Upper lobe of left lung (tissue), 6 donors: Measurements from ENCODE around the gene ADCY5. TPM values are rescaled to one million over a fixed set of nuclear protein-coding genes. Genes with fewer than 3 reads are reported as not detected.

Experiments used
- ATAC-seq, 2 donors: fragments of 200-7000 bp; cut with Tn5 transposase; one replicate each; pipeline ENCODE4 v1.9.1; 2022; ENCODE audit warnings: mild to moderate bottlenecking in 2 of 2, moderate library complexity in 2 of 2; ENCODE audit not compliant: low FRiP score in 2 of 2
- DNase-seq, 2 donors: peaks; one replicate each; pipeline ENCODE4 v3.0.0-alpha.2; 2019 to 2020
- H3K27ac ChIP-seq, 4 donors: fragments of 200-600 bp; sonication (generic); one replicate each; pipeline ENCODE4 v1.5.1; 2016 to 2019
- H3K27me3 ChIP-seq, 4 donors: fragments of 200-600 bp; sonication (generic); one replicate each; pipeline ENCODE4 v1.5.1; 2017 to 2019
- H3K36me3 ChIP-seq, 4 donors: fragments of 200-600 bp; sonication (generic); one replicate each; pipeline ENCODE4 v1.5.1; 2016 to 2019
- H3K4me1 ChIP-seq, 4 donors: fragments of 200-600 bp; sonication (generic); one replicate each; pipeline ENCODE4 v1.5.1; 2018 to 2019
- H3K4me3 ChIP-seq, 4 donors: fragments of 200-600 bp; sonication (generic); one replicate each; pipeline ENCODE4 v1.5.1; 2017 to 2019; ENCODE audit warnings: mild to moderate bottlenecking in 2 of 4, moderate library complexity in 1 of 4
- H3K9me3 ChIP-seq, 4 donors: fragments of 200-600 bp; sonication (generic); one replicate each; pipeline ENCODE4 v1.5.1; 2018 to 2019
- EP300 ChIP-seq, 4 donors: sonication (generic); formaldehyde crosslinking; IDR thresholded peaks; one replicate each; pipeline ENCODE4 v1.5.1; 2017; ENCODE audit warnings: antibody characterized with exemption in 4 of 4, control low read depth in 2 of 4
- POLR2A ChIP-seq, 4 donors: fragments of 450-650 bp; IDR thresholded peaks; one replicate each; pipeline ENCODE4 v1.5.1; 2016 to 2017; ENCODE audit warnings: antibody characterized with exemption in 4 of 4, mild to moderate bottlenecking in 2 of 4
- POLR2AphosphoS5 ChIP-seq, 2 donors: sonication (generic); formaldehyde crosslinking; IDR thresholded peaks; one replicate each; pipeline ENCODE4 v1.5.1; 2017; ENCODE audit warnings: antibody characterized with exemption in 2 of 2
- WGBS, 2 donors: methylation state at CpG; one replicate each; pipeline ENCODE4 v1.1.5; 2017 to 2018; 5-methylcytosine and 5-hydroxymethylcytosine counted together
- total RNA-seq, 6 donors: library from RNA; depleted of rRNA in 4 of 6; stranded (reverse); fragments of >200 nt in 4 of 6; gene quantifications; one replicate each; pipeline versions ENCODE4 v1.1.0 to v1.2.1, GENCODE V29; 2016 to 2021
- TF ChIP-seq, protein P1 (sequence below), 6 experiments: fragments of 450-650 bp in 4 of 6; fragments of 200-600 bp in 2 of 6; sonication (generic) in 2 of 6; IDR thresholded peaks; one replicate each; pipeline ENCODE4 v1.5.1; 2016 to 2019; ENCODE audit warnings: antibody characterized with exemption in 6 of 6
- donor health status: DM: no; HTN: no; CAD: no; lungs with moderate emphysema.
- donor health status: DM: no; HTN: yes; CAD: no; lungs with severe emphysema.

The ADCY5 gene
- total RNA-seq, 6 donors from 2014 or later = 2.1 to 23.0 (median 3.2) TPM

DNA sequence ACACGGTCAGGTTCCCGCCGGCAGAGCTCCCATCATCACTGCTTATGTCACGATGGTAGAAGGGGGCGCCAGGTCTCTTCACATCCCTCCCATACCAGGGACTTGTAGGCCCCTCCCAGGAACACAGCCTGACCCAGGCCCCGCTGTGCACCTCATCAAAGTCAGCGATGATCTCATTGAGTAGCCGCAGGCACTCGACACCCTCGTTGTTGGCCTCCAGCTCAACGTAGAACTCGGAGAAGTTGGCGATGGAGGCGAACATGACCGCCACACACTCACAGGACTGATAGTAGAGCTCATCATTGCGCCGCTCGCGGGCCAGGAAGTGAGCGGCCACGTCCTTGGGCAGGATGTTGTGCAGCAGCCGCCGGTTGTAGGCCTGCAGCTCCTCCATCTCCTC lies 157.9 kb downstream of the ADCY5 start:
- Histone ChIP-seq H3K9me3 (no peaks in the 10 kb centered on the region), H3K27ac (no peak overlapping the region), H3K4me3 (no peak overlapping the region), H3K36me3 (no peaks in the 10 kb centered on the region), H3K4me1 (no peaks in the 10 kb centered on the region), H3K27me3 (no peaks in the 10 kb centered on the region)
- ATAC-seq = no peak
- DNase-seq = peak; percentile 15 to 59
- TF ChIP-seq EP300 (IDR thresholded peaks at IDR 0.05) (no peak), POLR2A (IDR thresholded peaks at IDR 0.05) (no peak), POLR2AphosphoS5 (IDR thresholded peaks at IDR 0.05) (no peak)
- TF ChIP-seq, protein P1, sequence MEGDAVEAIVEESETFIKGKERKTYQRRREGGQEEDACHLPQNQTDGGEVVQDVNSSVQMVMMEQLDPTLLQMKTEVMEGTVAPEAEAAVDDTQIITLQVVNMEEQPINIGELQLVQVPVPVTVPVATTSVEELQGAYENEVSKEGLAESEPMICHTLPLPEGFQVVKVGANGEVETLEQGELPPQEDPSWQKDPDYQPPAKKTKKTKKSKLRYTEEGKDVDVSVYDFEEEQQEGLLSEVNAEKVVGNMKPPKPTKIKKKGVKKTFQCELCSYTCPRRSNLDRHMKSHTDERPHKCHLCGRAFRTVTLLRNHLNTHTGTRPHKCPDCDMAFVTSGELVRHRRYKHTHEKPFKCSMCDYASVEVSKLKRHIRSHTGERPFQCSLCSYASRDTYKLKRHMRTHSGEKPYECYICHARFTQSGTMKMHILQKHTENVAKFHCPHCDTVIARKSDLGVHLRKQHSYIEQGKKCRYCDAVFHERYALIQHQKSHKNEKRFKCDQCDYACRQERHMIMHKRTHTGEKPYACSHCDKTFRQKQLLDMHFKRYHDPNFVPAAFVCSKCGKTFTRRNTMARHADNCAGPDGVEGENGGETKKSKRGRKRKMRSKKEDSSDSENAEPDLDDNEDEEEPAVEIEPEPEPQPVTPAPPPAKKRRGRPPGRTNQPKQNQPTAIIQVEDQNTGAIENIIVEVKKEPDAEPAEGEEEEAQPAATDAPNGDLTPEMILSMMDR (IDR thresholded peaks at IDR 0.05) = no peak
- 89 to 90% methylated on average over 18 to 23 of the region's 23 CpGs for WGBS, 2 donors

DNA sequence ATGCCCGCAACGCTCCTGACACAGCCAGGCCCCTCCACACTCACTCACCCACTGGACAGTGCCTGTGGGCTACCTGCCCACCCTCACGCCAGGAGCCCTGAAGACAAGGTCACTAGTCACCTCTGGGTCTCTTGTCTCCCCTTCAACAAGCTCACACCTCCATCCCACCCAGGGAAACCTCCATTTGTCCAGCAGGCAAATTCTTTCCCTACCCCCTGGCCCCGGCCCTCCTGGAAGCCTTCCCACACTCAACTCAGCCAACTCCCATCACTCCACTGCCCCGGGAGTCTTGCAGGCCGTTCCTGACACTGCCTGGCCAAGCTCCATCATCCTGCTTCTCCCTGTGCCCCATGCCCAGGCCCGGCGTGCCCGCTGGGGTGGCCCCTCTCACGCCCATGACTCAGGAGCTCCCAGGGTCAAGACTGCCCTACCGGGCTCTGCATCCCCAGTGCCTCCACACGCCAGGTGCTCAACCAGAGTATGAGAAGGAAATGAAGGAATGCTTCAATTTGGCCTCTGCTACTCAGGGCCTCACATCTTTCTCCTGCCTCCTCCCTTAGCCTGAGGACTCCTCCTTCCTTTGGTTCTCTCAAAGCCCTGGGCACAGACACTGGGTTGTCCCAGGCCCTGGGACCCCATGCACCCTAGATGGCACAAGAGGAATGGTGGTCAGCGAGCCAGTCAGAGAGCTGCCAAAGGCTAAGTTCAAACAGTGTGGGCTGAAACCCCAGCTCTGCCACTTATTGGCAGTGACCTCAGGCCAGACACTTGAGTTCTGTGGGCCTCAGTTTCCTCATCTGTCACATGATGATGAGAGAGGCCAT lies 158.6 kb downstream of the ADCY5 start:
- Histone ChIP-seq H3K36me3 (no peaks in the 10 kb centered on the region), H3K4me1 (no peaks in the 10 kb centered on the region), H3K27me3 (no peaks in the 10 kb centered on the region), H3K4me3 (no peak overlapping the region), H3K9me3 (no peaks in the 10 kb centered on the region), H3K27ac (no peak overlapping the region)
- TF ChIP-seq POLR2A (IDR thresholded peaks at IDR 0.05) = no peak
- no peak for TF ChIP-seq POLR2AphosphoS5 (IDR thresholded peaks at IDR 0.05)
- no peak for TF ChIP-seq EP300 (IDR thresholded peaks at IDR 0.05)
- TF ChIP-seq, protein P1 (IDR thresholded peaks at IDR 0.05) = no peak
- no peak for ATAC-seq
- peak; percentile 12 to 73 for DNase-seq
- 79 to 84% methylated on average over 13 of the region's 13 CpGs for WGBS, 2 donors

DNA sequence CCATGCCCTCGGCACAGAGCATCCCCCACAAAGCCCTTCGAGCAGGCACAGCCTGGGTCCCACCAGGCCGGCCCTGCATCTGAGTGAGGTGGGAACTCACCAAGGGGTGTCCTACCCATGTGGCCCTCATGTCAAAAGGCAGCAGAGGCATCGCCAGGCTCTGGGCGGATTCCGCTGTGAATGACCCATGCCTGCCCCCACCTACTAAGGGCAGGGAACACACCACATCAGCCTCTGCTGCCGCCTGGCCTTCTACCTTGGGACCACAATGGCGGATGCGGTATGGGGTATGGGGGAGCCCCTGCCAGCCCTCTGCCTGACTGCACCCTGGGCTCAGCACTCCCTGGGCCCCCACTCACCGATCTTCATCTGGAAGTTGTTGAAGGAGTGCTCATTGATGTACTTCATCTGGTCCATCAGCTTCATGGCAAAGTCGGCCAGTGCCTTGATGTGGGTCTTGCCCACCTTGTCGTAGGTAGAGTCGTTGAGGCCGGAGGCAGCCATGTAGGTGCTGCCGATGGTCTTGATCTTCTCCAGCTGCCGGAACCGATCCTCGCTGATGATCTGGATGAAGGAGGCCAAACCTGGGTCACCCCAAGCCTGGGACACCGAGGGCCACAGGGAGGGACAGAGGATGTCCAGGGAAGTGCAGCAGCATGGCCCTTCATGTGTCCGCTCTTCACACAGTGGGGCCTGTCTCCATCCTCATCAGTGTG lies 159.3 kb downstream of the ADCY5 start:
- ATAC-seq (no peak), DNase-seq (peak; percentile 11 to 66)
- no peak for TF ChIP-seq POLR2AphosphoS5 (IDR thresholded peaks at IDR 0.05)
- WGBS, 2 donors = 94 to 99% methylated on average over 8 to 20 of the region's 20 CpGs
- H3K9me3 ChIP-seq = no peaks in the 10 kb centered on the region
- H3K4me1 ChIP-seq = no peaks in the 10 kb centered on the region
- no peak overlapping the region for H3K4me3 ChIP-seq
- no peaks in the 10 kb centered on the region for H3K36me3 ChIP-seq
- H3K27me3 ChIP-seq = no peaks in the 10 kb centered on the region
- H3K27ac ChIP-seq = no peak overlapping the region

DNA sequence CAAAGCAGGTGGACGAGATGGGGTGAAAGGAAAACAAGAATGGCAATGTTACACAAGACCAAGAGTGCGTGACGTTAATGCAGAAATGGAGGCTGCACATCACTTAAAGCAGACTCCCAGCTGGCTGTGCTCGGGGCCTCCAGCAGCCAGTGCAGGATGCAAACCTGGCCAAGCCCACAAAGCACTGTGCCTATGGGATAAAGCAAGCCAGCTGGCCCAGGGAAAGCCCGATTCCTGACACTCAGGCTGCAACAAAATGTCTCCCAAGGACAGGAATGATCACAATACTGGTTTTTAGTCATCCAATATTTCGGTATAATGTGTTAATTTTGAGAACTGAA lies 161.0 kb downstream of the ADCY5 start:
- 78 to 82% methylated on average over 6 of the region's 6 CpGs for WGBS, 2 donors
- TF ChIP-seq POLR2AphosphoS5 (IDR thresholded peaks at IDR 0.05) (no peak), POLR2A (IDR thresholded peaks at IDR 0.05) (no peak), EP300 (IDR thresholded peaks at IDR 0.05) (no peak)
- TF ChIP-seq, protein P1 (IDR thresholded peaks at IDR 0.05) = no peak
- H3K9me3 ChIP-seq = no peaks in the 10 kb centered on the region
- no peaks in the 10 kb centered on the region for H3K36me3 ChIP-seq
- H3K27ac ChIP-seq = no peak overlapping the region
- ATAC-seq (no peak), DNase-seq (no peak)
- no peaks in the 10 kb centered on the region for H3K4me1 ChIP-seq
- H3K27me3 ChIP-seq = no peaks in the 10 kb centered on the region
- no peak overlapping the region for H3K4me3 ChIP-seq

DNA sequence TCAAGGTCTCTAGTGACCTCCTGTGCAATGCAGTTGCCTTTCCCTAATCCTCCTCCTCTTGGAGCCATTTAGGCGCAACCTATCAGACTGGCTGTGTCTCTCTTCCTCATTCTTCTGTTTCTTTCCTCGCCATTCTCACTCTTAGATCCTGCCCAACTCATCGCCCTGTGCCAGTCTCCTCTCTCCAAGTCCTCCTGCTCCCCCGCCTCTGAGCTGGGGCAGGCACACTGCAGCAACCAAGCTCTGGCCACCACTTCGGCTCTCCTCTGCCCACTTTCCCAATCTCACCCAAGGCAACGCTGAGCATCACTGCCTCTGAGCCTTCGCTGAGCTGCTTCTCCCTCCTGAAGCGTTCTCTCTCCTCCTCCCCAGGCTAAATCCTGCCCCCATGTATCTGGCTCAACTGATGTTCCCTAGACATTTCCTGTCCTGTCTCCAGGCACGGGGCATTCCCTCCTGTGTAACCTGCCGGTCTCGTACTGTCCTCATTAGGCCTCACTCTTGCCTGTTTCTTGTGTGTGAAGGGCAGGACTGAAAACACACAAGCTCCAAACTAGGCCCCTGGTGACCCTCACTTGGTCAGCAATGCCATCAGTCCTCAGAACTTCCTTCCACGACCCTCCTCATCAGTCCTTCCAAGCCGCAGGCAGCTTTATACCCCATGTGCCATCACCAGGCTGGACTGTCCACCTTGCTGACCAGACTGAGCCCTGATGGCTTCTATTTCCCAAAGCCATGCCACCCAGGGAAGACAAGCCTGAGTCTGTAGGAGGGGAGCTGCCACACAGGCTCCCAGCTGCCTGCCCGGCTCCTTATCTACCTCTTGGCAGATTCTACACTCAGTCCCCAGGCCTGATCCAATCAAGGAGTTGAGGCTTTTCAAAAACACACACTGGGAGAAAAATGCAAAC lies 161.6 kb downstream of the ADCY5 start:
- TF ChIP-seq EP300 (IDR thresholded peaks at IDR 0.05) (no peak), POLR2AphosphoS5 (IDR thresholded peaks at IDR 0.05) (no peak), POLR2A (IDR thresholded peaks at IDR 0.05) (no peak)
- TF ChIP-seq, protein P1 (IDR thresholded peaks at IDR 0.05) = no peak
- DNase-seq = no peak
- Histone ChIP-seq H3K27ac (no peak overlapping the region), H3K9me3 (no peaks in the 10 kb centered on the region), H3K27me3 (no peaks in the 10 kb centered on the region), H3K36me3 (no peaks in the 10 kb centered on the region), H3K4me3 (no peak overlapping the region), H3K4me1 (no peaks in the 10 kb centered on the region)
- 88% methylated on average over 14 of the region's 14 CpGs for WGBS, 2 donors
- ATAC-seq = no peak
